ENCODE results near the gene DHCR7.

Gene DHCR7

DNA sequence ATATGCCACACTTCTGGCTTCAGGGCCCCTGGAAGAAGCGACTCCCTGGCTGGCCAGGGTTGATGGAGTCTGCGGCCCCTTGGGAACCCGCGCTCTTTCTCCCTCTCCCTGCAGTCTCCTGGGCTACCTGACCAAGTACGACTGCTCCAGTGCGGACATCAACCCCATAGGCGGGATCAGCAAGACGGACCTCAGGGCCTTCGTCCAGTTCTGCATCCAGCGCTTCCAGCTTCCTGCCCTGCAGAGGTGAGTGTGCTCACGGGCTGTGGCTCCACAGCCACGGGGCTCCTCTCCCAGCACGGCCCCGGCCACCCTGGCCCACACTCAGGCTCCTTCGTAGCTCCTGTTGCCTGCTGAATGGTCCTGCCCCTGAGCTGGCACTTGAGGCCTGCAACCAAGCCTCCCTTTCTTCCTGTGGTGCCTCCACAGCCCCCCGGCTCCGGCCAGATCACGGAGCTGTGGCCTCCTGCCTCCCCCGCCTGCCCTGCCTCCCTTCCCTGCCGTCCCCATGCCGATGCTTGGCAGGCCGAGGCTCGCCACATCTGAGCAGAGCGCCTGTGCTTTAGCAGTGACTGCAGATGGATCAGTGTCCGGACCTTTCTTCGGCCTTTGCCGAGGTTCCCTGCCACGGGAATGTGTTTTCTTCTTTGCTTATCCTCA lies 42.7 kb upstream of the DHCR7 start:
- H3K4me3 ChIP-seq (ENCODE audit: low read depth, low read length) = no peak overlapping the region

DNA sequence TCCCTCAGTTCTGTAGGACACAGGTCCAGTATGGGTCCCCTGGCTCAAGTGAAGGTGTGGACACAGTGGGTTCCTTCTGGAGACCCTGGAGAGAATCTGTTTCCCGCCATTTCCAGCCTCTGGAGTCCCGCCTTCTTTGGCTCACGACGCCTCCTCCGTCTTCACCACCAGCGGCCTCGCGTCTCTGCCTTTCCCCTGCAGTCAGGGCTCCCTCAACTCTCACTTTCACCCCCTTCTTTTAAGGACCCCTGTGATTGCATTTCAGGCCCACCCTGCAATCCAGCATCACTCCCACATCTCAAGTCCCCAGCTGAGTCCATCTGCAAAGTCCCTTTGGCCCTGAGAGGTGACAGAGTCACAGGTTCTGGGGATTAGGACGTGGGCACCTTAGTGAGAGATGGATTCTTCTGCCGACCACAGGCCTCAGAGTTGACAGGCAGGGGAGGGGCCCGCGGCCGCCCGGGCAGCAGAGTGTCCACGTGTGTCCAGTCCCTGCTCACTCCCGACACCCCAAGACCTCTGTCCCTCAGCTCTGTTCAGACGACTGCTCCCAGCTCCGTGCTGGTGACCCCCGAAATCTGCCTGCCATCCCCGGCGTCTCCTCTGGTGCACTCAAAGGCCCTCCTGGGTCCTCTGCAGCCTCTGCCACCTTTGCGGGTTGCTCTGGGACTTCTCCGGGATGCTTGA lies 42.0 kb upstream of the DHCR7 start:
- TF ChIP-seq, protein P1, sequence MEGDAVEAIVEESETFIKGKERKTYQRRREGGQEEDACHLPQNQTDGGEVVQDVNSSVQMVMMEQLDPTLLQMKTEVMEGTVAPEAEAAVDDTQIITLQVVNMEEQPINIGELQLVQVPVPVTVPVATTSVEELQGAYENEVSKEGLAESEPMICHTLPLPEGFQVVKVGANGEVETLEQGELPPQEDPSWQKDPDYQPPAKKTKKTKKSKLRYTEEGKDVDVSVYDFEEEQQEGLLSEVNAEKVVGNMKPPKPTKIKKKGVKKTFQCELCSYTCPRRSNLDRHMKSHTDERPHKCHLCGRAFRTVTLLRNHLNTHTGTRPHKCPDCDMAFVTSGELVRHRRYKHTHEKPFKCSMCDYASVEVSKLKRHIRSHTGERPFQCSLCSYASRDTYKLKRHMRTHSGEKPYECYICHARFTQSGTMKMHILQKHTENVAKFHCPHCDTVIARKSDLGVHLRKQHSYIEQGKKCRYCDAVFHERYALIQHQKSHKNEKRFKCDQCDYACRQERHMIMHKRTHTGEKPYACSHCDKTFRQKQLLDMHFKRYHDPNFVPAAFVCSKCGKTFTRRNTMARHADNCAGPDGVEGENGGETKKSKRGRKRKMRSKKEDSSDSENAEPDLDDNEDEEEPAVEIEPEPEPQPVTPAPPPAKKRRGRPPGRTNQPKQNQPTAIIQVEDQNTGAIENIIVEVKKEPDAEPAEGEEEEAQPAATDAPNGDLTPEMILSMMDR (IDR thresholded peaks at IDR 0.05; ENCODE audit: control insufficient read depth, extremely low read depth, insufficient read depth) = no peak
- no peak for DNase-seq (ENCODE audit: low read depth)
- no peak overlapping the region for H3K4me3 ChIP-seq (ENCODE audit: low read depth, low read length)

More for the DNA sequence above, 42.7 kb upstream of the DHCR7 start:
- TF ChIP-seq, protein P1 (IDR thresholded peaks at IDR 0.05; ENCODE audit: control insufficient read depth, extremely low read depth, insufficient read depth) = no peak
- no peak for DNase-seq (ENCODE audit: low read depth)

DNA sequence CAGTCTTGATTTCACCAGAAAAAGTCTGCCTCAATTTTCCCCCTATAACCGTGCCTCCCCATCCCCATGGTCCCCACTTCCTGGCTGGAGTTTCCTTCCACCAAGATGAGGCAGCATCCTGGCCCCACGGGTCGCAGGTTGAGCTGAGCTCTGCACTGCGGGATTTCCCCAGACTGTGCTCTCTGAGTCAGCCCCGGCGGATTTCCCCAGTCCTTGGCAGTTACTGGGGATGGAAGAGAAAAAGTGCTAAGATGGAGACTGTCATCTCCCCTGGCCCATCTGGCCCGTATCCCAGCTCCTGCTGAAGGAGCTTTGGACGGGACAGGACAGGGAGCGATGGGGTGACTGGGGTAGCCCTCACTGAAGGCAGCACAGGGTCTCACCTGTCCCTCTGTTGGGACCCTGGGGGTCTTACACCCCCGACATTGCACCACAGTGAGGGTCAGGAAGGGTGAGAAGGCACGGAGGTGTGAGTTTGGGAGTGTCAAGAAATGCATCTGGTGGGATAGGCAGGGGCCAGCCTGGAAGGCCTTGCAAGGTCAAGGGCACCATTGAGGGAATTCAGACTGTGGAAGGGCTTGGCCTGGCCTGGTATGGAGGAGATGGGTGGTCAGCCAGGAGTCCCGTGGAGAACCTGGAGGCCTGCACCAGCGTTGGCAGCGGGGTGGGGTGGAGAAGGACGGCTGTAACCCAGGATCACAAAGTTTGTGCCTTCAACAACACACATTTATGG lies 41.3 kb upstream of the DHCR7 start:
- TF ChIP-seq, protein P1 (IDR thresholded peaks at IDR 0.05; ENCODE audit: control insufficient read depth, extremely low read depth, insufficient read depth) = no peak
- DNase-seq (ENCODE audit: low read depth) = no peak
- H3K4me3 ChIP-seq (ENCODE audit: low read depth, low read length) = no peak overlapping the region

DNA sequence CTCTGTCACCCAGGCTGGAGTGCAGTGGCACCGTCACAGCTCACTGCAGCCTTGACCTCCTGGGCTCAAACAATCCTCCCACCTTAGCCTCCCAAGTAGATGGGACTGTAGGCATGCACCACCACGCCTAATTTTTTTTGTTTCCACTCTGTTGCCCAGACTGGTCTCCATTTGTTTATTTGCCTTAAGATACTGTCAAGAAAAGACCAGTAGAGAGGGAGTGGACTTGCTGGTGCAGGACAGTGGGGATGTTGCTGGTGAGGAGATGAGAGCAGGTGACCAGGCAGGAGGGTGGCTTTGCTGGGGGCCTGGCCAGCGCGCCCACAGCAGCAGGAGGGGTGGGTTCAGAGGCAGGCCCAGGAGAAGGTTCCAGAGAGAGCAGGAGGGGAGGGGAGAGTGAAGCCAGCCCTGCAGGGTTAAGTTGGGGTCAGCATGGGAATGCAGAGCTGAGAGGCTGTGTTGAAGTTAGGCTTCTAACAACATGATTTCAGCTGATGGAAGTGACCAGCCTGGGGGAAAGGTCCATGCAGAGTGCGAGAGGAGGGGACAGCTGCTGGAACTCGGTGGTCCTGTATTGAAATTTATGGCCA lies 40.6 kb upstream of the DHCR7 start:
- DNase-seq (ENCODE audit: low read depth) = no peak
- TF ChIP-seq, protein P1 (IDR thresholded peaks at IDR 0.05; ENCODE audit: control insufficient read depth, extremely low read depth, insufficient read depth) = no peak
- H3K4me3 ChIP-seq (ENCODE audit: low read depth, low read length) = no peak overlapping the region

DNA sequence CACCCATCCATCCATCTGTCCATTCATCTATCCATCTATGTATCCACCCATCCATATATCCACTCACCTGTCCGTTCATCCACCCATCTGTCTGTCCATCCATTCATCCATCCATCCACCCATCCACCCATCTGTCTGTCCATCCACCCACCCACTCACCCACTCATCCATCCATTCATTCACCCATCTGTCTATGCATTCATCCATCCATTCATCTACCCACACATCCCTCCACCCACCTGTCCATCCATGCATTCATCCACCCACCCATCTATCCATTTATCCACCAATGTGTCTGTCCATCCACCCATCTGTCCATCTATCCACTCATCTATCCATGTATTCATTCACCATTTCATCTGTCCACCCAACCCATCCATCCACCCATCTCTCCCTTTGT lies 38.1 kb upstream of the DHCR7 start:
- H3K4me3 ChIP-seq (ENCODE audit: low read depth, low read length) = no peak overlapping the region
- TF ChIP-seq, protein P1 (IDR thresholded peaks at IDR 0.05; ENCODE audit: control insufficient read depth, extremely low read depth, insufficient read depth) = no peak
- no peak for DNase-seq (ENCODE audit: low read depth)

DNA sequence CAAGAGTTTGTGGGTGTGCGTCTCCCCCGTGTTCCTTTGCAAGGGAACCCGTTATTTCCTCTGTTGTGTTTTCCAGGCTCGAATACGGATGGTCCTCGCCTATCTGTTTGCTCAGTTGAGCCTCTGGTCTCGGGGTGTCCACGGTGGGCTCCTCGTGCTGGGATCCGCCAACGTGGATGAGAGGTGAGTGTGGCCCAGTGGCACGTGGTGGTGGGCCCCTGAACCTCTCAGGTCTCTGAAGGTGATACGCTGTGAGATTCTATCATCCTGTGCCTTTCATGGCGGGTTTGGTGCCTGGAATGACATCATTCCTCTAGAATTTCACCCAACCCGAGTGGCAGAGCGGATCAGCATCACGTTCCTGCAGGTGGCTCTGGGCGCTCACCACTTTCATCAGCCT lies 37.3 kb upstream of the DHCR7 start:
- no peak overlapping the region for H3K4me3 ChIP-seq (ENCODE audit: low read depth, low read length)
- DNase-seq (ENCODE audit: low read depth) = no peak
- TF ChIP-seq, protein P1 (IDR thresholded peaks at IDR 0.05; ENCODE audit: control insufficient read depth, extremely low read depth, insufficient read depth) = no peak

All from LNCaP clone FGC (cell line).